Upper lobe of left lung (tissue), 4 donors: ENCODE data around the gene CDH2.

Source experiments
- CTCF ChIP-seq, 6 experiments: fragments of 450-650 bp in 4 of 6; fragments of 200-600 bp in 2 of 6; sonication (generic) in 2 of 6; IDR thresholded peaks; one replicate each; pipeline ENCODE4 v1.5.1; 2016 to 2019; ENCODE audit warnings: antibody characterized with exemption in 6 of 6
- EP300 ChIP-seq, 4 donors: sonication (generic); formaldehyde crosslinking; IDR thresholded peaks; one replicate each; pipeline ENCODE4 v1.5.1; 2017; ENCODE audit warnings: antibody characterized with exemption in 4 of 4, control low read depth in 2 of 4

- no peak for TF ChIP-seq EP300 (IDR thresholded peaks at IDR 0.05)
- TF ChIP-seq CTCF (IDR thresholded peaks at IDR 0.05), result no peak
Measured at GRCh38 chr18:28003451-28003850, 173.5 kb downstream of the CDH2 start.
